Measurements from ENCODE around the gene DLEC1.

- TF ChIP-seq CTCF (IDR thresholded peaks at IDR 0.05) (no peak), POLR2A (IDR thresholded peaks at IDR 0.05) (no peak), POLR2AphosphoS5 (IDR thresholded peaks at IDR 0.05) (no peak)
Measured at GRCh38 chr3:38038447-38038911, 529 bp upstream of the DLEC1 start.

All from suprapubic skin (tissue), 4 donors.